ENCODE measurements around the gene PPP1R14B.

GRCh38 chr11:64198511-64198910, 48.2 kb downstream of the PPP1R14B start:
- TF ChIP-seq POLR2A (IDR thresholded peaks at IDR 0.05; ENCODE audit: extremely low read depth, insufficient read length) (no peak), CTCF (IDR thresholded peaks at IDR 0.05; ENCODE audit: low read depth, low read length) (no peak)

All from NB4 (cell line).